HG03103 (cell line): ENCODE measurements around the gene ZFP28.
A peak's percentile ranks its signal among the peaks of the same experiment; 100 is the strongest.

Experiments
- ATAC-seq: cut with Tn5 transposase; IDR thresholded peaks from one replicate; pipeline ENCODE4 v1.9.1; 2021; ENCODE audit warnings: low read depth; ENCODE audit not compliant: unreplicated experiment

The ZFP28 gene

DNA sequence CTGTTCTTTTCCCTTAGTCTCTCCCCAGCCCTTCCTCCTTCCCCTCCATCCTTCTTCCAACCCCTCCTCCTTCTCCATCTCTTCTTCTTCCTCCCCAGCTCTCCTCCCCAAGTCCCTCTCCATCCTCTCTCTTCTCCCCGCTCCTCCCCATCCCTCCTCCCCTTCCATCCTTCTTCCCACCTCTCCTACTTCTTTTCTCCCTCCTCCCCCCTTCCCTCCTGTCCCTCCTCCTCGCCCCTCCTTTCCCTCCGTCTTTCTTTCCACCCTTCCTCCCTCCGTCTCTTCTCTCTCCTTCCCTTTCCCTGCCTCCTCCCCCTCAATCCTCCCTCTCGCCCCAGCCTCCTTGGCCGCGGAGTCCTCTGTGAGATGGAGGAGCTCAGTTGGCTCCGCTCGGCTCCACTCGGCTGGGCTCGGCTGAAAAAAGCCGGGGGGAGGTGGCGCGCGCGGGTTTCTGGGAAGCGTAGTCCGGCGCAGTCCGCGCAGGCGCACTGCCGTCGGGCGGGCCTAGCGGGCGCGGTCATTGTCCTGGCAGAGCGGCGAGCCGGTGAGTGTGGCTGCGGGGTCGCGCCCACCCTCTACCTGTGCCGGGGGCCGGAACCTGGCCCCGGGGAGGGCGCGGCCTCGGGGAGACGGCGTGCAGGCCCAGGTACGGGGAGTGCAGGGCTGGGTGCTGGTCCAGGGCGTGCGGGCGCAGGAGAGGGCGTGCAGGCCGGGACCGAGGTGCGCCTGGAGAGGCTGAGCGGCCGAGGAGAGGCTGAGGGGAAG lies 56.2 kb downstream of the ZFP28 start, which contains the start of gene ZNF71:
Gene ZNF71 (plus strand): TSS at position 520 of the 765 bp plus-strand sequence. CDS start 6,257 bp downstream, outside the sequence.
- ATAC-seq = peak; percentile 93

DNA sequence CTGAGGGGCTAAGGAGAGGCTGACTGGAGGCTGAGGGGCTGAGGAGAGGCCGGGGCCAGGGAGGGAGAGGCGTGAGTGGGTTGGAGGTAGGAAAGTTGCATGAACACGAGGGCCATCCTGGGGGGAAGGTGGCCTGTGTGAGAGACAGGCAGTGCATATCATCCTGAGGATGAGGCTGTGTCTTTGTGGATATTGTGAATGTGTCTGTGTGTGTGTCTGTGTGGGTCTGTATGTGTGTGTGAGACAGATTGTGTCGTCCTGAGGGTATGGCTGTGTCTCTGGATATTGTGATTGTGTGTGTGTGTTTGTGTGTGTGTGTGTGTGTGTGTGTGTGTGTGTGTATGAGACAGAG lies 56.8 kb downstream of the ZFP28 start:
- peak; percentile 20 for ATAC-seq

GRCh38 chr19:56596676-56597075 lies 57.9 kb downstream of the ZFP28 start:
- ATAC-seq = no peak

DNA sequence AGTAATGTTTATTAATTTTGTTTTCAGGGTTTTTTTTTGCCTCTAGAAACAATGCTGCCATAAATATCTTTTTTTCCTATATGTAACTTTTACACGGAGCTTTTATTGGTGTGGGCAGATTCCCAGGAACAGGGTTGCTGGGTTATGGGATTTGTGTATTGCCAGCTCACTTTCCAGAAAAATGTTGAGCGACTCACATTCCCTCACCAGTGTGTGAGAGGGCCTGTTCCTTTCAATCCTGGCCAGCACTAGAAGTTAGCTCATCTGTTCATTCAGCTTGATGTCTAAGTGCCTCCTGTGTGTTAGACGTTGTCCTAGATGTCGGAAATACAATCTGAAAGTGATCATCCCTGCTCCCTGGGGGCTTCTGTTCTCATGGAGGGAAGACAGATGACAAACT lies 58.9 kb downstream of the ZFP28 start:
- ATAC-seq = no peak

GRCh38 chr19:56601375-56601774 lies 62.6 kb downstream of the ZFP28 start:
- no peak for ATAC-seq

DNA sequence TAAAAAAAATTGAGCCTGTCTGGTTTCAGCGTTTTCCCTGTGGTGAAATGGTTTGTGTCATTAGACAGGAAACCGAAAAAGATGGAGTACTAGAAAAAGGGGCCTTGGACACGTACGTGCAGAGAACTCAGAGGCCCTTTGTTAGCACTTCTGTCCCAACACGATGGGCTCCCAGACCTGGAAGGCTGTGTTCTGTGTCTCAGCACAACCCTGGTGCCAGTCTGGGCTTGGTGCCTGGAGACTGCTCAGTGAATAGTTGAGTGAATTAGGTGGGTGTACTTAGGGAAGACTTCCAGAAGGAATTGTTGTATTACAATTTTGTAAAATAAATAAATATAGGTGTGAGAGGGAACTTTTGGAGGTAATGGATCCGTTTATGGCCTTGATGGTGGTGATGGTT lies 65.1 kb downstream of the ZFP28 start:
- ATAC-seq = no peak
